ENCODE measurements around the gene LHFPL4. TPM values are rescaled to one million over a fixed set of nuclear protein-coding genes. Genes with fewer than 3 reads are reported as not detected.

Gene LHFPL4
- total RNA-seq, 2 donors from 2014 or later = not detected

- DNase-seq (ENCODE audit: low spot score) = no peak
- Histone ChIP-seq H3K4me3 (no peak overlapping the region), H3K9me3 (no peaks in the 10 kb centered on the region), H3K27ac (no peak overlapping the region), H3K27me3 (peaks cover 0 to 4% of the 10 kb centered on the region in 2 donors), H3K36me3 (no peaks in the 10 kb centered on the region), H3K4me1 (no peaks in the 10 kb centered on the region)
- TF ChIP-seq, protein P1, sequence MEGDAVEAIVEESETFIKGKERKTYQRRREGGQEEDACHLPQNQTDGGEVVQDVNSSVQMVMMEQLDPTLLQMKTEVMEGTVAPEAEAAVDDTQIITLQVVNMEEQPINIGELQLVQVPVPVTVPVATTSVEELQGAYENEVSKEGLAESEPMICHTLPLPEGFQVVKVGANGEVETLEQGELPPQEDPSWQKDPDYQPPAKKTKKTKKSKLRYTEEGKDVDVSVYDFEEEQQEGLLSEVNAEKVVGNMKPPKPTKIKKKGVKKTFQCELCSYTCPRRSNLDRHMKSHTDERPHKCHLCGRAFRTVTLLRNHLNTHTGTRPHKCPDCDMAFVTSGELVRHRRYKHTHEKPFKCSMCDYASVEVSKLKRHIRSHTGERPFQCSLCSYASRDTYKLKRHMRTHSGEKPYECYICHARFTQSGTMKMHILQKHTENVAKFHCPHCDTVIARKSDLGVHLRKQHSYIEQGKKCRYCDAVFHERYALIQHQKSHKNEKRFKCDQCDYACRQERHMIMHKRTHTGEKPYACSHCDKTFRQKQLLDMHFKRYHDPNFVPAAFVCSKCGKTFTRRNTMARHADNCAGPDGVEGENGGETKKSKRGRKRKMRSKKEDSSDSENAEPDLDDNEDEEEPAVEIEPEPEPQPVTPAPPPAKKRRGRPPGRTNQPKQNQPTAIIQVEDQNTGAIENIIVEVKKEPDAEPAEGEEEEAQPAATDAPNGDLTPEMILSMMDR (IDR thresholded peaks at IDR 0.05) = no peak
Measured at GRCh38 chr3:9549600-9549999, 4.0 kb downstream of the LHFPL4 start.

- no peaks in the 10 kb centered on the region for H3K36me3 ChIP-seq
- DNase-seq (ENCODE audit: low spot score) = no peak
- TF ChIP-seq, protein P1 (IDR thresholded peaks at IDR 0.05) = no peak
- peaks cover 0 to 4% of the 10 kb centered on the region in 2 donors for H3K27me3 ChIP-seq
- no peak overlapping the region for H3K4me3 ChIP-seq
- H3K4me1 ChIP-seq = no peaks in the 10 kb centered on the region
- H3K9me3 ChIP-seq = no peaks in the 10 kb centered on the region
- no peak overlapping the region for H3K27ac ChIP-seq
Measured at GRCh38 chr3:9548991-9549390, 4.6 kb downstream of the LHFPL4 start.

DNA sequence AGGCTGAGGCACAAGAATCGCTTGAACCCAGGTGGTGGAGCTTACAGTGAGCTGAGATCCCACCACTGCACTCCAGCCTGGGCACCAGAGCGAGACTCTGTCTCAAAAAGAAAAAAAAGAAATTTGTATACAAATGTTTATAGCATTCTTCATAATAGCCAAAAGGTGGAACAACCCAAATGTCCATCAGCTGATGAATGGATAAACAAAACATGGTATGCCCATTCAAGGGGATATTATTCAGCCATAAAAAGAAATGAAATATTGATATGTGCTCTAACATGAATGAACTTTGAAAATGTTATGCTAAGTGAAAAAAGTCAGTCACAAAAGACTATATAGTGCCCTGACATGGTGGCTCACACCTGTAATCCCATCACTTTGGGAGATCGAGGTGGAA lies 11.4 kb downstream of the LHFPL4 start:
- Histone ChIP-seq H3K27ac (no peak overlapping the region), H3K36me3 (no peaks in the 10 kb centered on the region), H3K4me3 (no peak overlapping the region), H3K27me3 (no peaks in the 10 kb centered on the region), H3K9me3 (no peaks in the 10 kb centered on the region), H3K4me1 (no peaks in the 10 kb centered on the region)
- TF ChIP-seq, protein P1 (IDR thresholded peaks at IDR 0.05) = no peak
- DNase-seq (ENCODE audit: low spot score) = no peak

- no peaks in the 10 kb centered on the region for H3K27me3 ChIP-seq
- no peak overlapping the region for H3K4me3 ChIP-seq
- no peaks in the 10 kb centered on the region for H3K36me3 ChIP-seq
- no peaks in the 10 kb centered on the region for H3K9me3 ChIP-seq
- no peak overlapping the region for H3K27ac ChIP-seq
- TF ChIP-seq, protein P1 (IDR thresholded peaks at IDR 0.05) = no peak
- DNase-seq (ENCODE audit: low spot score) = no peak
- no peaks in the 10 kb centered on the region for H3K4me1 ChIP-seq
Measured at GRCh38 chr3:9536212-9536611, 17.4 kb downstream of the LHFPL4 start.

- Histone ChIP-seq H3K9me3 (no peaks in the 10 kb centered on the region), H3K27ac (no peak overlapping the region), H3K36me3 (no peaks in the 10 kb centered on the region), H3K4me1 (no peaks in the 10 kb centered on the region), H3K4me3 (no peak overlapping the region), H3K27me3 (no peaks in the 10 kb centered on the region)
- TF ChIP-seq, protein P1 (IDR thresholded peaks at IDR 0.05) = no peak
- no peak for DNase-seq (ENCODE audit: low spot score)
Measured at GRCh38 chr3:9534429-9534828, 19.2 kb downstream of the LHFPL4 start.

- H3K36me3 ChIP-seq = no peaks in the 10 kb centered on the region
- no peaks in the 10 kb centered on the region for H3K27me3 ChIP-seq
- H3K27ac ChIP-seq = no peak overlapping the region
- TF ChIP-seq, protein P1 (IDR thresholded peaks at IDR 0.05) = no peak
- H3K4me3 ChIP-seq = no peak overlapping the region
- H3K9me3 ChIP-seq = peaks cover 0 to 9% of the 10 kb centered on the region in 2 donors
- DNase-seq (ENCODE audit: low spot score) = no peak
- H3K4me1 ChIP-seq = no peaks in the 10 kb centered on the region
Measured at GRCh38 chr3:9525078-9525477, 28.5 kb downstream of the LHFPL4 start.
